Testis (tissue), 3 donors: ENCODE data around the gene LRRC53. TPM values are rescaled to one million over a fixed set of nuclear protein-coding genes. Genes with fewer than 3 reads are reported as not detected.

Experiments
- DNase-seq: peaks from one replicate; pipeline ENCODE4 v3.0.0-alpha.2; 2019
- H3K27ac ChIP-seq, 2 donors: fragments of 200-600 bp; sonication (generic); one replicate each; pipeline ENCODE4 v1.5.1; 2019
- H3K27me3 ChIP-seq: fragments of 200-600 bp; sonication (generic); one replicate; pipeline ENCODE4 v1.5.1; 2019
- H3K36me3 ChIP-seq: fragments of 200-600 bp; sonication (generic); one replicate; pipeline ENCODE4 v1.5.1; 2017; ENCODE audit warnings: low read depth; ENCODE audit errors: missing control alignments
- H3K4me1 ChIP-seq: fragments of 200-600 bp; sonication (generic); one replicate; pipeline ENCODE4 v1.5.1; 2019
- H3K4me3 ChIP-seq, 2 donors: fragments of 200-600 bp; sonication (generic); one replicate each; pipeline ENCODE4 v1.5.1; 2017 to 2019
- H3K9me3 ChIP-seq: fragments of 200-600 bp; sonication (generic); one replicate; pipeline ENCODE4 v1.5.1; 2017
- POLR2A ChIP-seq: fragments of 450-650 bp; IDR thresholded peaks from one replicate; pipeline ENCODE4 v1.6.1; 2017; ENCODE audit warnings: antibody characterized with exemption, mild to moderate bottlenecking, moderate library complexity
- WGBS, 2 donors: methylation state at CpG; one replicate each; pipeline ENCODE4 v1.1.5; 2018; 5-methylcytosine and 5-hydroxymethylcytosine counted together
- intact Hi-C: fragments of 100-400 bp; cut with DNase I; formaldehyde crosslinking; loops from one replicate; pipeline ENCODE4 v1.15.1; 2023; ENCODE audit warnings: low total_unique reads
- polyA plus RNA-seq: library from polyadenylated mRNA; stranded (reverse); fragments of 350-450 nt; fragmentation: Illumina TruSeq; extraction: RNeasy Lipid Tissue Mini Kit (QIAGEN cat#74804); gene quantifications from one replicate; pipeline ENCODE4 v1.2.3, GENCODE V29; 2014; ENCODE audit warnings: low read depth, low replicate concordance; ENCODE audit not compliant: insufficient read depth
- total RNA-seq, 2 donors: library from RNA; depleted of rRNA; stranded (reverse); fragments of >200 nt; gene quantifications; one replicate each; pipeline ENCODE4 v1.2.3, GENCODE V29; 2016
- TF ChIP-seq, protein P1 (sequence below), 3 experiments: fragments of 450-650 bp in 2 of 3; fragments of 200-600 bp in 1 of 3; sonication (generic) in 1 of 3; IDR thresholded peaks; one replicate each; pipeline ENCODE4 v1.5.1; 2016 to 2019; ENCODE audit warnings: antibody characterized with exemption in 3 of 3, mild to moderate bottlenecking in 2 of 3, moderate library complexity in 1 of 3

The LRRC53 gene
- total and polyA plus RNA-seq, 3 donors from 2014 or later, result 0.08 TPM; not detected in 2

GRCh38 chr1:74504125-74504932, 8.1 kb downstream of the LRRC53 start:
- peak; percentile 78 for DNase-seq
- TF ChIP-seq POLR2A, result no peak
- TF ChIP-seq, protein P1, sequence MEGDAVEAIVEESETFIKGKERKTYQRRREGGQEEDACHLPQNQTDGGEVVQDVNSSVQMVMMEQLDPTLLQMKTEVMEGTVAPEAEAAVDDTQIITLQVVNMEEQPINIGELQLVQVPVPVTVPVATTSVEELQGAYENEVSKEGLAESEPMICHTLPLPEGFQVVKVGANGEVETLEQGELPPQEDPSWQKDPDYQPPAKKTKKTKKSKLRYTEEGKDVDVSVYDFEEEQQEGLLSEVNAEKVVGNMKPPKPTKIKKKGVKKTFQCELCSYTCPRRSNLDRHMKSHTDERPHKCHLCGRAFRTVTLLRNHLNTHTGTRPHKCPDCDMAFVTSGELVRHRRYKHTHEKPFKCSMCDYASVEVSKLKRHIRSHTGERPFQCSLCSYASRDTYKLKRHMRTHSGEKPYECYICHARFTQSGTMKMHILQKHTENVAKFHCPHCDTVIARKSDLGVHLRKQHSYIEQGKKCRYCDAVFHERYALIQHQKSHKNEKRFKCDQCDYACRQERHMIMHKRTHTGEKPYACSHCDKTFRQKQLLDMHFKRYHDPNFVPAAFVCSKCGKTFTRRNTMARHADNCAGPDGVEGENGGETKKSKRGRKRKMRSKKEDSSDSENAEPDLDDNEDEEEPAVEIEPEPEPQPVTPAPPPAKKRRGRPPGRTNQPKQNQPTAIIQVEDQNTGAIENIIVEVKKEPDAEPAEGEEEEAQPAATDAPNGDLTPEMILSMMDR (IDR thresholded peaks at IDR 0.05), result peak in 2 of 3 experiments; percentile 35 to 54

DNA sequence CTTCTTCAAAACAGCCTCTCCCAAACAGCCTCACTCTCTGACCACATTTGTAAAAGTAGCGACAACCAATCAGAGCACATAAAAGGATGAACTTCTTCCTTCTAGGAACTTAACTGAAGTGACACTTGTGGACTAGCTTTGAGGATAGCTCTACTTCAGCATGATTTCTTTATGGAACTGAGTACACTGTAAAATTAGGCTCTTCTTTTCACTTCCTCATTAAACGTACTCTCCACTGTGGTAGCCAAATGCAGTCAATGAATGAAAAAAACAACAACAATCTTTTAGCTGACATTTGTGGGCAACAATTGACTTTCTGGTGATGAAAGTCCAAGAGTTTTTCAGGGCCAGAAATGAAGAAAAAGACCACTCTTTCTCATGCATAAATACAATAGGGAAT, 9.6 kb downstream of the LRRC53 start:
- Histone ChIP-seq H3K27ac (no peak overlapping the region), H3K9me3 (no peaks in the 10 kb centered on the region), H3K36me3 (no peaks in the 10 kb centered on the region), H3K4me3 (no peak overlapping the region), H3K27me3 (no peaks in the 10 kb centered on the region), H3K4me1 (no peaks in the 10 kb centered on the region)
- DNase-seq, result no peak
- 42 to 67% methylated on average over 2 of the region's 2 CpGs for WGBS, 2 donors
- intact Hi-C loops, result no loop called here
- TF ChIP-seq, protein P1 (IDR thresholded peaks at IDR 0.05), result no peak
- no peak for TF ChIP-seq POLR2A

More at GRCh38 chr1:74504125-74504932, 8.1 kb downstream of the LRRC53 start:
- H3K4me1 ChIP-seq, result no peaks in the 10 kb centered on the region
- H3K36me3 ChIP-seq, result no peaks in the 10 kb centered on the region
- no peak overlapping the region for H3K4me3 ChIP-seq
- H3K27me3 ChIP-seq, result no peaks in the 10 kb centered on the region
- H3K27ac ChIP-seq, result no peak overlapping the region
- WGBS, 2 donors, result 41 to 46% methylated on average over 15 of the region's 15 CpGs
- no peaks in the 10 kb centered on the region for H3K9me3 ChIP-seq
- intact Hi-C loops, result no loop called here

GRCh38 chr1:74502432-74502831, 10.0 kb downstream of the LRRC53 start:
- no peak for TF ChIP-seq POLR2A
- TF ChIP-seq, protein P1 (IDR thresholded peaks at IDR 0.05), result no peak
- no peaks in the 10 kb centered on the region for H3K9me3 ChIP-seq
- no peak overlapping the region for H3K4me3 ChIP-seq
- H3K36me3 ChIP-seq, result no peaks in the 10 kb centered on the region
- DNase-seq, result peak; percentile 34
- WGBS, 2 donors, result 20 to 28% methylated on average over 4 of the region's 4 CpGs
- H3K27me3 ChIP-seq, result no peaks in the 10 kb centered on the region
- intact Hi-C loops, result no loop called here
- no peaks in the 10 kb centered on the region for H3K4me1 ChIP-seq
- no peak overlapping the region for H3K27ac ChIP-seq

DNA sequence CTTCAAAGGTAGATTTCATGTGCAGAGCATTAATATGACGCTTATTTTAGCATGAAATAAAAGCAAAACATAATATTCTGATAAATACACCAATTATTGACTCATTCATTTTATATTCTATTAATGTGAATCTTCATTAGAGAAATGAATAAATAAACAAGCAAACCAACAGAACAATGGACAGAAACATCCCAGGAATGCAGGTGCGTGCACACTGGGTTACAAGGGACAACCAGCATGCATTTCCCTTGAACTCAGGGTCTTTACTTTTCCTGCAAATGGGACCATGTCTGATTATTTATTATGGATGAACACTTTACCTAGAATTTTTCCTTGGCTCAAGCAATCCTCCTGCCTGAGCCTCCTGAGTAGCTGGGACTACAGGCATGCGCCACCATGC, 13.5 kb downstream of the LRRC53 start:
- no peaks in the 10 kb centered on the region for H3K27me3 ChIP-seq
- H3K9me3 ChIP-seq, result no peaks in the 10 kb centered on the region
- H3K4me3 ChIP-seq, result no peak overlapping the region
- 93 to 94% methylated on average over 3 of the region's 3 CpGs for WGBS, 2 donors
- no peaks in the 10 kb centered on the region for H3K4me1 ChIP-seq
- intact Hi-C loops, result no loop called here
- DNase-seq, result no peak
- no peak overlapping the region for H3K27ac ChIP-seq
- TF ChIP-seq, protein P1 (IDR thresholded peaks at IDR 0.05), result no peak
- TF ChIP-seq POLR2A, result no peak
- no peaks in the 10 kb centered on the region for H3K36me3 ChIP-seq

GRCh38 chr1:74496669-74497068, 15.7 kb downstream of the LRRC53 start:
- intact Hi-C loops, result no loop called here
- no peaks in the 10 kb centered on the region for H3K27me3 ChIP-seq

More at GRCh38 chr1:74496669-74497068, 15.7 kb downstream of the LRRC53 start:
- H3K27ac ChIP-seq, result no peak overlapping the region
- no peak overlapping the region for H3K4me3 ChIP-seq
- H3K9me3 ChIP-seq, result no peaks in the 10 kb centered on the region
- no peak for DNase-seq
- H3K36me3 ChIP-seq, result no peaks in the 10 kb centered on the region
- TF ChIP-seq, protein P1 (IDR thresholded peaks at IDR 0.05), result no peak
- no peaks in the 10 kb centered on the region for H3K4me1 ChIP-seq
